Transverse colon (tissue), 4 donors: Measurements from ENCODE around the gene CDKAL1. TPM values are rescaled to one million over a fixed set of nuclear protein-coding genes. Genes with fewer than 3 reads are reported as not detected.

Experiments
- DNase-seq: peaks from one replicate; pipeline ENCODE4 v3.0.0-alpha.2; 2019
- H3K27ac ChIP-seq, 4 donors: fragments of 200-600 bp; sonication (generic); 2 replicates each; pipeline ENCODE4 v1.5.1; 2016 to 2018; ENCODE audit warnings: inconsistent platforms in 4 of 4
- H3K27me3 ChIP-seq: fragments of 200-600 bp; sonication (generic); 2 replicates; pipeline ENCODE4 v1.5.1; 2017; ENCODE audit warnings: inconsistent platforms
- H3K36me3 ChIP-seq, 4 donors: fragments of 200-600 bp; sonication (generic); 2 replicates each; pipeline ENCODE4 v1.5.1; 2017 to 2019; ENCODE audit warnings: inconsistent platforms in 4 of 4
- H3K4me1 ChIP-seq, 4 donors: fragments of 200-600 bp; sonication (generic); 2 replicates each; pipeline ENCODE4 v1.5.1; 2017 to 2020; ENCODE audit warnings: inconsistent platforms in 4 of 4
- H3K4me3 ChIP-seq, 4 donors: fragments of 200-600 bp; sonication (generic); 1 replicate in 1 of 4; 2 replicates in 3 of 4; pipeline versions ENCODE4 v1.5.1 to v1.6.1; 2017 to 2019; ENCODE audit warnings: inconsistent platforms in 4 of 4
- H3K9me3 ChIP-seq, 2 donors: fragments of 200-600 bp; sonication (generic); 2 replicates each; pipeline ENCODE4 v1.5.1; 2017 to 2019; ENCODE audit warnings: inconsistent platforms in 2 of 2
- CTCF ChIP-seq, 5 experiments: fragments of 200-600 bp in 3 of 5; fragments of 450-650 bp in 2 of 5; sonication (generic) in 3 of 5; IDR thresholded peaks; 1 replicate in 2 of 5; 2 replicates in 3 of 5; pipeline ENCODE4 v1.5.1; 2016 to 2017; ENCODE audit warnings: antibody characterized with exemption in 5 of 5, inconsistent platforms in 3 of 5, mild to moderate bottlenecking in 2 of 5, moderate library complexity in 1 of 5
- EP300 ChIP-seq: sonication (generic); formaldehyde crosslinking; IDR thresholded peaks from one replicate; pipeline ENCODE4 v1.6.1; 2017; ENCODE audit warnings: antibody characterized with exemption, low read depth
- POLR2A ChIP-seq: fragments of 450-650 bp; IDR thresholded peaks from one replicate; pipeline ENCODE4 v1.6.1; 2016; ENCODE audit warnings: antibody characterized with exemption, mild to moderate bottlenecking, moderate library complexity
- POLR2AphosphoS5 ChIP-seq, 3 donors: sonication (generic); formaldehyde crosslinking; IDR thresholded peaks; one replicate each; pipeline ENCODE4 v1.6.1; 2016; ENCODE audit warnings: antibody characterized with exemption in 3 of 3
- WGBS, 2 donors: methylation state at CpG; one replicate each; pipeline ENCODE4 v1.1.5; 2018; ENCODE audit warnings: low coverage in 1 of 2; 5-methylcytosine and 5-hydroxymethylcytosine counted together
- in situ Hi-C, 4 donors: fragments of 200-750 bp; cut with MboI; loops; one replicate each; pipeline versions ENCODE4 v1.15.0 to v1.15.1; 2017; ENCODE audit warnings: low sequenced_read_pairs in 3 of 4, low pct_ligation_motif_present in 1 of 4, low pct_unique_long_range_greater_than_20kb in 1 of 4
- intact Hi-C: fragments of 100-400 bp; cut with DNase I; formaldehyde crosslinking; loops from one replicate; pipeline ENCODE4 v1.15.1; 2023; ENCODE audit warnings: low total_unique reads
- total RNA-seq, 4 donors: library from RNA; depleted of rRNA; stranded (reverse); fragments of >200 nt; gene quantifications; one replicate each; pipeline ENCODE4 v1.1.0, GENCODE V29; 2016

CDKAL1 gene
- total RNA-seq, 4 donors from 2014 or later, result 4.8 to 21.7 (median 12.5) TPM

DNA sequence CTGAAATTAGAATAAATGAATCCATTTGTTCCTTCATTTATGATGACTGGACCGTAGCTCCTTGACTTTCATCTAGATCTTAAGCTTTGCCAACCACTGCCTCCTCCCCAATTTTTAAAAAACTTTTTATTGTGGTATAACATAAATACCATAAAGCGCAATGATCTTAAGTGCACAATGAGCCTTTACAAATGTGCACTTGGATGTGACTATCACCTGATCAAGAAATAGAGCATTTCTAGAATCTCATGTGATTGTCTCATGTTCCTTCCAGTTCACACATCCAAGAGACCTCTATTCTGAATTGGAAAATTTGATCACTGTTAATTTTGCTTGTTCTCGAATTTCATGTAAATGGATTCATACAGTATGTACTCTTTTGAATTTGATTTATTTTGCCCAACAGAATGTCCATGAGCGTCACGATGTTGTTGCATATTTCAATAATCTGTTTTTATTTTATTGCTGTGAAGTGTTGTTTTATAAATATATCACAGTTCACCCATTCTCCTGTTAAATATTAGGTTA lies 442.2 kb downstream of the CDKAL1 start:
- WGBS, 2 donors, result 95 to 100% methylated on average over 5 of the region's 5 CpGs
- in situ Hi-C loops, result no loop called here
- no peak for DNase-seq
- Histone ChIP-seq H3K36me3 (no peaks in the 10 kb centered on the region), H3K4me1 (no peaks in the 10 kb centered on the region), H3K4me3 (no peak overlapping the region), H3K9me3 (no peaks in the 10 kb centered on the region), H3K27ac (no peak overlapping the region), H3K27me3 (no peaks in the 10 kb centered on the region)
- TF ChIP-seq EP300, result no peak
- no peak for TF ChIP-seq POLR2AphosphoS5 (IDR thresholded peaks at IDR 0.05)
- TF ChIP-seq CTCF (IDR thresholded peaks at IDR 0.05), result no peak
- TF ChIP-seq POLR2A, result no peak
- intact Hi-C loops, result no loop called here

- no peaks in the 10 kb centered on the region for H3K27me3 ChIP-seq
- no peaks in the 10 kb centered on the region for H3K36me3 ChIP-seq
- TF ChIP-seq POLR2A, result no peak
- no peak for TF ChIP-seq EP300
- no peak for TF ChIP-seq POLR2AphosphoS5 (IDR thresholded peaks at IDR 0.05)
- no peak for TF ChIP-seq CTCF (IDR thresholded peaks at IDR 0.05)
- no peak for DNase-seq
- intact Hi-C loops (no loop called here), in situ Hi-C loops (no loop called here)
- no peak overlapping the region for H3K4me3 ChIP-seq
- no peaks in the 10 kb centered on the region for H3K9me3 ChIP-seq
- H3K27ac ChIP-seq, result no peak overlapping the region
- 67 to 76% methylated on average over 5 of the region's 5 CpGs for WGBS, 2 donors
- no peaks in the 10 kb centered on the region for H3K4me1 ChIP-seq
Measured at GRCh38 chr6:20978151-20978614, 443.9 kb downstream of the CDKAL1 start.

DNA sequence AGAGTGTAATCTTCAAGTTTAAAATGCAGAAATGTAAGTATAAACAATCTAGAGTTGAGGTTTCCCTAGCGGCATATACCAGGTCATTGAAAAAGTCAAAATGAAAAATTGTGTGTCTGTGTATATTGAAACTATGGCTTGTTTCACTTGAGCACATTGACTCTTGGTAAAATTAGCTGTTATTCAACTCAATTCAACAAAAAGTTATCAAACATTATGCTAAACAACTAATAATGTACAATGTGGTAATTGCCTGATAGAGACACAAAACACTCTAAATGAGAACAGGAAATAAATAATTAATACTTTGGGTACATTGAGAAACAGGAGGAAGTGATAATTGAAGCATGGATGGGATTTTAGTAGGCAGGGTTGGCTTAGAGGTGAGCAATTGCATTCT lies 444.8 kb downstream of the CDKAL1 start:
- TF ChIP-seq EP300, result no peak
- TF ChIP-seq POLR2A, result no peak
- no peak for TF ChIP-seq CTCF (IDR thresholded peaks at IDR 0.05)
- TF ChIP-seq POLR2AphosphoS5 (IDR thresholded peaks at IDR 0.05), result no peak
- Histone ChIP-seq H3K9me3 (no peaks in the 10 kb centered on the region), H3K27ac (no peak overlapping the region), H3K4me1 (no peaks in the 10 kb centered on the region), H3K4me3 (no peak overlapping the region), H3K36me3 (no peaks in the 10 kb centered on the region), H3K27me3 (no peaks in the 10 kb centered on the region)
- WGBS, 2 donors, result 86 to 100% methylated on average over 1 of the region's 1 CpG
- in situ Hi-C loops (no loop called here), intact Hi-C loops (no loop called here)
- DNase-seq, result no peak

- intact Hi-C loops, result no loop called here
- H3K4me3 ChIP-seq, result no peak overlapping the region
- H3K4me1 ChIP-seq, result no peaks in the 10 kb centered on the region
- 97 to 100% methylated on average over 4 of the region's 5 CpGs for WGBS, 2 donors
- H3K9me3 ChIP-seq, result no peaks in the 10 kb centered on the region
- no peaks in the 10 kb centered on the region for H3K36me3 ChIP-seq
- no peak for DNase-seq
- no peak overlapping the region for H3K27ac ChIP-seq
- in situ Hi-C loops, result no loop called here
- TF ChIP-seq EP300 (no peak), POLR2A (no peak), CTCF (IDR thresholded peaks at IDR 0.05) (no peak), POLR2AphosphoS5 (IDR thresholded peaks at IDR 0.05) (no peak)
- H3K27me3 ChIP-seq, result no peaks in the 10 kb centered on the region
Measured at GRCh38 chr6:20983961-20984360, 449.7 kb downstream of the CDKAL1 start.
